Tibial artery (tissue), 4 donors: Measurements from ENCODE around the gene PDLIM1.

Experiments
- DNase-seq, 2 donors: peaks; one replicate each; pipeline ENCODE4 v3.0.0-alpha.2; 2019
- H3K27ac ChIP-seq, 2 donors: fragments of 200-600 bp; sonication (generic) in 1 of 2; 1 replicate in 1 of 2; 2 replicates in 1 of 2; pipeline ENCODE4 v1.5.1; 2018 to 2019; ENCODE audit warnings: mild to moderate bottlenecking in 1 of 2
- H3K27me3 ChIP-seq, 2 donors: fragments of 200-600 bp; sonication (generic) in 1 of 2; one replicate each; pipeline versions ENCODE4 v1.5.1 to v1.6.0; 2016 to 2019
- H3K36me3 ChIP-seq, 3 donors: fragments of 200-600 bp; sonication (generic) in 2 of 3; one replicate each; pipeline ENCODE4 v1.5.1; 2016 to 2019; ENCODE audit warnings: mild to moderate bottlenecking in 2 of 3
- H3K4me1 ChIP-seq, 4 donors: fragments of 200-600 bp; sonication (generic) in 2 of 4; 1 replicate in 3 of 4; 2 replicates in 1 of 4; pipeline ENCODE4 v1.5.1; 2016 to 2019
- H3K4me3 ChIP-seq, 2 donors: fragments of 200-600 bp; sonication (generic) in 1 of 2; 1 replicate in 1 of 2; 2 replicates in 1 of 2; pipeline ENCODE4 v1.5.1; 2018 to 2019; ENCODE audit warnings: mild to moderate bottlenecking in 2 of 2
- H3K9me3 ChIP-seq, 3 donors: fragments of 200-600 bp; sonication (generic) in 1 of 3; one replicate each; pipeline ENCODE4 v1.5.1; 2016 to 2019
- CTCF ChIP-seq, 2 experiments: fragments of 200-600 bp in 1 of 2; fragments of 450-650 bp in 1 of 2; IDR thresholded peaks; one replicate each; pipeline ENCODE4 v1.5.1; 2017 to 2019; ENCODE audit warnings: antibody characterized with exemption in 2 of 2, mild to moderate bottlenecking in 1 of 2, moderate library complexity in 1 of 2
- intact Hi-C: fragments of 100-400 bp; cut with DNase I; formaldehyde crosslinking; loops from one replicate; pipeline ENCODE4 v1.15.0; 2023; ENCODE audit warnings: low total_unique reads

The PDLIM1 gene

GRCh38 chr10:95187617-95188016 is 103.2 kb downstream of the PDLIM1 start:
- Histone ChIP-seq H3K27ac (no peak overlapping the region), H3K4me1 (peaks cover 0 to 5% (median 0%) of the 10 kb centered on the region in 4 donors), H3K27me3 (no peaks in the 10 kb centered on the region), H3K4me3 (no peak overlapping the region), H3K9me3 (no peaks in the 10 kb centered on the region), H3K36me3 (no peaks in the 10 kb centered on the region)
- DNase-seq = no peak
- intact Hi-C loops = no loop called here
- no peak for TF ChIP-seq CTCF (IDR thresholded peaks at IDR 0.05)
